ENCODE results near the gene PRUNE2.

GRCh38 chr9:76949865-76950264, 44.0 kb upstream of the PRUNE2 start:
- TF ChIP-seq CTCF (IDR thresholded peaks at IDR 0.05) (no peak), POLR2A (IDR thresholded peaks at IDR 0.05) (no peak)

All from heart left ventricle (tissue), 13 donors.